WTC11 (cell line): Measurements from ENCODE around the gene PCP2. TPM values are rescaled to one million over a fixed set of nuclear protein-coding genes. Genes with fewer than 3 reads are reported as not detected.

Experiments used
- ATAC-seq: fragments of 200-7000 bp; cut with Tn5 transposase; 2 replicates; pipeline ENCODE4 v1.10.0; 2021; ENCODE audit warnings: mild to moderate bottlenecking, moderate library complexity
- CTCF ChIA-PET: fragments of 300-600 bp; sonication (Branson Sonifier 250); formaldehyde crosslinking; loops from one replicate; lab custom pipeline; 2021; ENCODE audit warnings: antibody characterized with exemption; lab: Charles Lee
- POLR2A ChIA-PET: fragments of 350-600 bp; sonication (Branson Sonifier 250); formaldehyde crosslinking; loops from one replicate; lab custom pipeline; 2021; ENCODE audit warnings: antibody characterized with exemption; lab: Charles Lee
- DNase-seq: peaks from one replicate; pipeline ENCODE4 v3.0.0; 2021; ENCODE audit warnings: low spot score
- H3K27ac Mint-ChIP-seq: 2 replicates; pipeline ENCODE4 v1.8.0; 2021; ENCODE audit warnings: mixed read lengths
- H3K27me3 Mint-ChIP-seq: 2 replicates; pipeline ENCODE4 v1.8.0; 2021; ENCODE audit warnings: low read depth, mild to moderate bottlenecking, moderate library complexity, mixed read lengths
- H3K36me3 Mint-ChIP-seq: 2 replicates; pipeline ENCODE4 v1.8.0; 2021; ENCODE audit warnings: mixed read lengths
- H3K4me1 Mint-ChIP-seq: 2 replicates; pipeline ENCODE4 v1.8.0; 2022; ENCODE audit warnings: mixed read lengths
- H3K4me3 Mint-ChIP-seq: 2 replicates; pipeline ENCODE4 v1.8.0; 2021; ENCODE audit warnings: mild to moderate bottlenecking, moderate library complexity, mixed read lengths
- H3K9me3 Mint-ChIP-seq: 2 replicates; pipeline ENCODE4 v1.8.0; 2021; ENCODE audit warnings: mixed read lengths
- ATF2 ChIP-seq: sonication (generic); formaldehyde crosslinking; IDR thresholded peaks from 2 replicates; pipeline ENCODE4 v1.8.1; 2022; ENCODE audit warnings: low read depth, missing genetic modification reagents, borderline replicate concordance
- CREB1 ChIP-seq: sonication (generic); formaldehyde crosslinking; IDR thresholded peaks from 2 replicates; pipeline ENCODE4 v1.8.0; 2023; ENCODE audit warnings: mild to moderate bottlenecking, missing genetic modification reagents
- ESRRA ChIP-seq: sonication (generic); formaldehyde crosslinking; IDR thresholded peaks from 2 replicates; pipeline ENCODE4 v1.8.1; 2022; ENCODE audit warnings: mild to moderate bottlenecking, missing genetic modification reagents, borderline replicate concordance
- FOXJ3 ChIP-seq: sonication (generic); formaldehyde crosslinking; IDR thresholded peaks from 2 replicates; pipeline ENCODE4 v1.9.0; 2021; ENCODE audit warnings: missing genetic modification reagents, mild to moderate bottlenecking, borderline replicate concordance
- GRHL2 ChIP-seq: fragments of 250-450 bp; sonication (Bioruptor Pico); IDR thresholded peaks from 2 replicates; pipeline ENCODE4 v1.8.0; 2022; ENCODE audit warnings: mild to moderate bottlenecking, moderate library complexity; ENCODE audit not compliant: insufficient replicate concordance, severe bottlenecking
- GTF2I ChIP-seq: fragments of 250-450 bp; sonication (Bioruptor Pico); conservative IDR thresholded peaks from 2 replicates; pipeline ENCODE4 v1.4.0; 2021; ENCODE audit warnings: mild to moderate bottlenecking
- IRF2 ChIP-seq: sonication (generic); formaldehyde crosslinking; IDR thresholded peaks from 2 replicates; pipeline ENCODE4 v1.8.0; 2022; ENCODE audit warnings: low read depth, missing genetic modification reagents, borderline replicate concordance
- MXD4 ChIP-seq: fragments of 250-450 bp; sonication (Bioruptor Pico); IDR thresholded peaks from 2 replicates; pipeline ENCODE4 v1.8.0; 2021; ENCODE audit warnings: mild to moderate bottlenecking, moderate library complexity, borderline replicate concordance
- MYBL2 ChIP-seq: sonication (generic); formaldehyde crosslinking; IDR thresholded peaks from 2 replicates; pipeline ENCODE4 v1.8.1; 2023; ENCODE audit warnings: mild to moderate bottlenecking, moderate library complexity, missing genetic modification reagents
- PREB ChIP-seq: sonication (generic); formaldehyde crosslinking; IDR thresholded peaks from 2 replicates; pipeline ENCODE4 v1.8.1; 2022; ENCODE audit warnings: mild to moderate bottlenecking, missing genetic modification reagents, moderate library complexity, borderline replicate concordance
- TEAD1 ChIP-seq: sonication (generic); formaldehyde crosslinking; IDR thresholded peaks from 2 replicates; pipeline ENCODE4 v1.8.0; 2022; ENCODE audit warnings: mild to moderate bottlenecking, missing genetic modification reagents
- TEAD4 ChIP-seq: sonication (generic); formaldehyde crosslinking; IDR thresholded peaks from 2 replicates; pipeline ENCODE4 v1.8.0; 2022; ENCODE audit warnings: mild to moderate bottlenecking, missing genetic modification reagents
- ZNF281 ChIP-seq: sonication (generic); formaldehyde crosslinking; IDR thresholded peaks from 2 replicates; pipeline ENCODE4 v1.8.0; 2023; ENCODE audit warnings: mild to moderate bottlenecking, missing genetic modification reagents
- ZNF317 ChIP-seq: sonication (generic); formaldehyde crosslinking; IDR thresholded peaks from 2 replicates; pipeline ENCODE4 v1.8.1; 2023; ENCODE audit warnings: low read depth, mild to moderate bottlenecking, moderate library complexity, missing genetic modification reagents, borderline replicate concordance
- ZNF396 ChIP-seq: fragments of 250-450 bp; sonication (Bioruptor Pico); IDR thresholded peaks from 2 replicates; pipeline ENCODE4 v1.8.0; 2021; ENCODE audit warnings: mild to moderate bottlenecking, moderate library complexity, borderline replicate concordance
- total RNA-seq: library from RNA; stranded (reverse); gene quantifications from 3 replicates; pipeline ENCODE4 v1.2.3, GENCODE V29; 2021
- TF ChIP-seq, protein P1 (sequence below): sonication (generic); formaldehyde crosslinking; IDR thresholded peaks from 2 replicates; pipeline ENCODE4 v1.8.0; 2022; ENCODE audit warnings: missing genetic modification reagents
- TF ChIP-seq, protein P2 (sequence below): sonication (generic); formaldehyde crosslinking; IDR thresholded peaks from 2 replicates; pipeline ENCODE4 v1.8.1; 2023; ENCODE audit warnings: mild to moderate bottlenecking, moderate library complexity, missing genetic modification reagents
- TF ChIP-seq, protein P3 (sequence below): sonication (generic); formaldehyde crosslinking; IDR thresholded peaks from 2 replicates; pipeline ENCODE4 v1.8.0; 2022; ENCODE audit warnings: mild to moderate bottlenecking, missing genetic modification reagents
- TF ChIP-seq, protein P4 (sequence below): sonication (generic); formaldehyde crosslinking; IDR thresholded peaks from 2 replicates; pipeline ENCODE4 v1.8.1; 2023; ENCODE audit warnings: mild to moderate bottlenecking, missing genetic modification reagents, moderate library complexity

The PCP2 gene
- total RNA-seq, 1 experiment from 2014 or later: 0.48 TPM

DNA sequence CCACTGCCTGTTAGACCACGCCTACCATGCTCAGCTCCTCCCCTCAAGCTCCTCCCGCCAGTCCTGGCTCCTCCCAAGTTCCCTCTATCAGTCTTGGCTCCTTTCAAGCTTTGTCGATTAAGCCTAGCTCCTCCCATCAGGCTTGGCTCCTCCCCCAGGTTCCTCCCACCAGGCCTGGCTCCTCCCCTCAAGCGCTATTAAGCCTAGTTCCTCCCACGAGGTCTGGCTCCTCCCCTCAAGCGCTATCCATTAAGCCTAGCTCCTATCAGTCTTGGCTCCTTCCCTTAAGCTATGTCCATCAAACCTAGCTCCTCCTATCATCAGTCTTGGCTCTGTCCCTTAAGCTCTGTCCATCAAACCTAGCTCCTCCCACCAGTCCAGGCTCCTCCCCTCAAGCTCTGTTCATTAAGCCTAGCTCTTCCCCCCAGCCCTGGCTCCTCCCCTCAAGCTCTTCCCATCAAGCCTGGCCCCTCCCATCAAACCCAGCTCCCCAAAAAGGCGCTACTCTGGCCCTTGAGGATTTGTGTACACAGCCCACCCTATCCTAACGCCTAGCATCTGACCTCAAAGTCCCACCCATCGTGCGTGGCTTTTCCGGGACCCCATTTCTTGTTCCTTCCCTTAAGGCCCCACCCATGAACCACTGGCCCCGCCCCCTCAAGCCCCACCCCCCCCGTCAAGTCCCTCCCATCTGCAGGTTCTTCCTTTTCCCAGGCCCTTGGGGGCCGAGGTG lies 27.9 kb downstream of the PCP2 start:
- CTCF ChIA-PET: interaction anchor here (0.5 to 5.3 kb wide), 13 partner anchors 10 to 375 kb away, joined by 3 to 87 read pairs (median 4); partner anchors contain the start of genes CAMSAP3, PET100, TRAPPC5 and XAB2
- no peak for TF ChIP-seq TEAD1
- TF ChIP-seq CREB1 (CRISPR knock-in tag): no peak
- no peak for TF ChIP-seq FOXJ3 (CRISPR knock-in tag)
- TF ChIP-seq, protein P1, sequence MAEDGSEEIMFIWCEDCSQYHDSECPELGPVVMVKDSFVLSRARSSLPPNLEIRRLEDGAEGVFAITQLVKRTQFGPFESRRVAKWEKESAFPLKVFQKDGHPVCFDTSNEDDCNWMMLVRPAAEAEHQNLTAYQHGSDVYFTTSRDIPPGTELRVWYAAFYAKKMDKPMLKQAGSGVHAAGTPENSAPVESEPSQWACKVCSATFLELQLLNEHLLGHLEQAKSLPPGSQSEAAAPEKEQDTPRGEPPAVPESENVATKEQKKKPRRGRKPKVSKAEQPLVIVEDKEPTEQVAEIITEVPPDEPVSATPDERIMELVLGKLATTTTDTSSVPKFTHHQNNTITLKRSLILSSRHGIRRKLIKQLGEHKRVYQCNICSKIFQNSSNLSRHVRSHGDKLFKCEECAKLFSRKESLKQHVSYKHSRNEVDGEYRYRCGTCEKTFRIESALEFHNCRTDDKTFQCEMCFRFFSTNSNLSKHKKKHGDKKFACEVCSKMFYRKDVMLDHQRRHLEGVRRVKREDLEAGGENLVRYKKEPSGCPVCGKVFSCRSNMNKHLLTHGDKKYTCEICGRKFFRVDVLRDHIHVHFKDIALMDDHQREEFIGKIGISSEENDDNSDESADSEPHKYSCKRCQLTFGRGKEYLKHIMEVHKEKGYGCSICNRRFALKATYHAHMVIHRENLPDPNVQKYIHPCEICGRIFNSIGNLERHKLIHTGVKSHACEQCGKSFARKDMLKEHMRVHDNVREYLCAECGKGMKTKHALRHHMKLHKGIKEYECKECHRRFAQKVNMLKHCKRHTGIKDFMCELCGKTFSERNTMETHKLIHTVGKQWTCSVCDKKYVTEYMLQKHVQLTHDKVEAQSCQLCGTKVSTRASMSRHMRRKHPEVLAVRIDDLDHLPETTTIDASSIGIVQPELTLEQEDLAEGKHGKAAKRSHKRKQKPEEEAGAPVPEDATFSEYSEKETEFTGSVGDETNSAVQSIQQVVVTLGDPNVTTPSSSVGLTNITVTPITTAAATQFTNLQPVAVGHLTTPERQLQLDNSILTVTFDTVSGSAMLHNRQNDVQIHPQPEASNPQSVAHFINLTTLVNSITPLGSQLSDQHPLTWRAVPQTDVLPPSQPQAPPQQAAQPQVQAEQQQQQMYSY: no peak
- TF ChIP-seq ESRRA (CRISPR knock-in tag): no peak
- TF ChIP-seq, protein P2, sequence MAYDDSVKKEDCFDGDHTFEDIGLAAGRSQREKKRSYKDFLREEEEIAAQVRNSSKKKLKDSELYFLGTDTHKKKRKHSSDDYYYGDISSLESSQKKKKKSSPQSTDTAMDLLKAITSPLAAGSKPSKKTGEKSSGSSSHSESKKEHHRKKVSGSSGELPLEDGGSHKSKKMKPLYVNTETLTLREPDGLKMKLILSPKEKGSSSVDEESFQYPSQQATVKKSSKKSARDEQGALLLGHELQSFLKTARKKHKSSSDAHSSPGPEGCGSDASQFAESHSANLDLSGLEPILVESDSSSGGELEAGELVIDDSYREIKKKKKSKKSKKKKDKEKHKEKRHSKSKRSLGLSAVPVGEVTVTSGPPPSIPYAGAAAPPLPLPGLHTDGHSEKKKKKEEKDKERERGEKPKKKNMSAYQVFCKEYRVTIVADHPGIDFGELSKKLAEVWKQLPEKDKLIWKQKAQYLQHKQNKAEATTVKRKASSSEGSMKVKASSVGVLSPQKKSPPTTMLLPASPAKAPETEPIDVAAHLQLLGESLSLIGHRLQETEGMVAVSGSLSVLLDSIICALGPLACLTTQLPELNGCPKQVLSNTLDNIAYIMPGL: no peak
- no peak for TF ChIP-seq ATF2 (CRISPR knock-in tag)
- no peak for TF ChIP-seq MYBL2 (CRISPR knock-in tag)
- no peak for TF ChIP-seq GRHL2 (CRISPR knock-in tag)
- TF ChIP-seq MXD4 (CRISPR knock-in tag): no peak
- TF ChIP-seq GTF2I (CRISPR knock-in tag): no peak
- TF ChIP-seq IRF2 (CRISPR knock-in tag): no peak
- TF ChIP-seq ZNF281: no peak
- TF ChIP-seq, all 79 proteins: peak for 0
- H3K4me3 Mint-ChIP-seq: no peak overlapping the region
- no peak overlapping the region; the same call in 1 of the 2 replicates for H3K27ac Mint-ChIP-seq
- no peaks in the 10 kb centered on the region for H3K9me3 Mint-ChIP-seq
- no peaks in the 10 kb centered on the region for H3K27me3 Mint-ChIP-seq
- peaks cover 8% of the 10 kb centered on the region for H3K36me3 Mint-ChIP-seq
- peak; percentile 89 for ATAC-seq
- DNase-seq: peak; percentile 89
- H3K4me1 Mint-ChIP-seq: peaks cover 10% of the 10 kb centered on the region
- POLR2A ChIA-PET: interaction anchor here (1.0 to 1.5 kb wide), 3 partner anchors 10 to 37 kb away, joined by 3 to 5 read pairs (median 3); partner anchors contain the start of genes CAMSAP3, PET100 and XAB2

DNA sequence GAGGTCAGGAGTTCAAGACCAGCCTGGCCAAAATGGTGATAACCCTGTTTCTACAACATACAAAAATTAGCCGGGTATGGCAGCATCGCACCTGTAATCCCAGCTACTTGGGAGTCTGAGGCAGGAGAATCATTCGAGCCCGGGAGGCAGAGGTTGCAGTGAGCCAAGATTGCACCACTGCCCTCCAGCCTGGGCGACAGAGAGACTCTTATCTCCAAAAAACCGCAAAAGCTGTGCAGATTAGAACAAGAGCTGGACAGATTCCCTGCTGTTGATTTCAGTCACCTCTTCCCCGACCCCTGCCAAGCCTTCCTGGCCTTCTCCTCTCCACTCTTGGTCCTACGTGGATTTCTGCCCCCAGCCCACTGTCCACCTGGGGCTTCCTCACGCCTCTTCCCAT lies 29.6 kb downstream of the PCP2 start:
- Mint-ChIP-seq H3K27ac (no peak overlapping the region), H3K4me3 (no peak overlapping the region), H3K36me3 (peaks cover 3% of the 10 kb centered on the region), H3K4me1 (peaks cover 10% of the 10 kb centered on the region), H3K9me3 (no peaks in the 10 kb centered on the region), H3K27me3 (no peaks in the 10 kb centered on the region)
- POLR2A ChIA-PET: interaction anchor here (1.5 kb wide), 1 partner anchor 36 kb away, joined by 5 read pairs; no protein-coding TSS in a partner anchor
- no peak for ATAC-seq
- DNase-seq: no peak
- CTCF ChIA-PET: interaction anchor here (2.4 to 5.3 kb wide), 3 partner anchors 8 to 36 kb away, joined by 6 to 87 read pairs (median 16); partner anchors contain the start of genes CAMSAP3, PET100 and XAB2
- no peak for TF ChIP-seq ZNF317
- no peak for TF ChIP-seq ZNF396 (CRISPR knock-in tag)
- no peak for TF ChIP-seq TEAD4 (CRISPR knock-in tag)
- TF ChIP-seq, protein P3, sequence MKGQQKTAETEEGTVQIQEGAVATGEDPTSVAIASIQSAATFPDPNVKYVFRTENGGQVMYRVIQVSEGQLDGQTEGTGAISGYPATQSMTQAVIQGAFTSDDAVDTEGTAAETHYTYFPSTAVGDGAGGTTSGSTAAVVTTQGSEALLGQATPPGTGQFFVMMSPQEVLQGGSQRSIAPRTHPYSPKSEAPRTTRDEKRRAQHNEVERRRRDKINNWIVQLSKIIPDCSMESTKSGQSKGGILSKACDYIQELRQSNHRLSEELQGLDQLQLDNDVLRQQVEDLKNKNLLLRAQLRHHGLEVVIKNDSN (CRISPR knock-in tag): no peak
- TF ChIP-seq, protein P4, sequence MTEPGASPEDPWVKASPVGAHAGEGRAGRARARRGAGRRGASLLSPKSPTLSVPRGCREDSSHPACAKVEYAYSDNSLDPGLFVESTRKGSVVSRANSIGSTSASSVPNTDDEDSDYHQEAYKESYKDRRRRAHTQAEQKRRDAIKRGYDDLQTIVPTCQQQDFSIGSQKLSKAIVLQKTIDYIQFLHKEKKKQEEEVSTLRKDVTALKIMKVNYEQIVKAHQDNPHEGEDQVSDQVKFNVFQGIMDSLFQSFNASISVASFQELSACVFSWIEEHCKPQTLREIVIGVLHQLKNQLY: no peak
- TF ChIP-seq PREB (CRISPR knock-in tag): no peak
